H9 (cell line): ENCODE data around the gene GALNT9. TPM values are rescaled to one million over a fixed set of nuclear protein-coding genes. Genes with fewer than 3 reads are reported as not detected.
"Not testable (repeated sequence)": the region's sequence is repeated elsewhere in the genome, so short reads cannot be mapped to it uniquely, and the experiment has no call there.

ENCODE experiments used
- DNase-seq: peaks from one replicate; pipeline ENCODE4 v3.0.0-alpha.2; 2017
- H2AFZ ChIP-seq: one replicate; pipeline ENCODE4 v1.6.1; 2013; ENCODE audit warnings: mild to moderate bottlenecking, low read length, control low read depth, moderate library complexity
- H2AK5ac ChIP-seq: 2 replicates; pipeline ENCODE4 v1.6.1; 2013; ENCODE audit warnings: low read length, control low read depth, mixed read lengths; ENCODE audit not compliant: insufficient read length
- H2BK120ac ChIP-seq: one replicate; pipeline ENCODE4 v1.6.1; 2013; ENCODE audit warnings: low read depth, mild to moderate bottlenecking, low read length, control low read depth, inconsistent platforms; ENCODE audit not compliant: poor library complexity, severe bottlenecking
- H2BK12ac ChIP-seq: 2 replicates; pipeline ENCODE4 v1.6.1; 2013; ENCODE audit warnings: low read length, control low read depth, mixed read lengths, low read depth; ENCODE audit not compliant: insufficient read length
- H2BK15ac ChIP-seq: 2 replicates; pipeline ENCODE4 v1.6.1; 2013; ENCODE audit warnings: low read depth, low read length, control low read depth
- H2BK20ac ChIP-seq: one replicate; pipeline ENCODE4 v1.6.1; 2013; ENCODE audit warnings: low read depth, mild to moderate bottlenecking, low read length, control low read depth, inconsistent platforms; ENCODE audit not compliant: poor library complexity, severe bottlenecking
- H2BK5ac ChIP-seq: 2 replicates; pipeline ENCODE4 v1.6.1; 2013; ENCODE audit warnings: low read length, control low read depth, mixed read lengths; ENCODE audit not compliant: insufficient read length
- H3K14ac ChIP-seq: 2 replicates; pipeline ENCODE4 v1.6.1; 2013; ENCODE audit warnings: low read length, control low read depth; ENCODE audit not compliant: insufficient read depth
- H3K18ac ChIP-seq: 2 replicates; pipeline ENCODE4 v1.6.1; 2013; ENCODE audit warnings: low read depth, mild to moderate bottlenecking, mixed read lengths, low read length, control low read depth; ENCODE audit not compliant: insufficient read length
- H3K23ac ChIP-seq: 2 replicates; pipeline ENCODE4 v1.6.1; 2013; ENCODE audit warnings: low read length, control low read depth, mixed read lengths, low read depth; ENCODE audit not compliant: insufficient read length
- H3K23me2 ChIP-seq: 2 replicates; pipeline ENCODE4 v1.6.1; 2013; ENCODE audit warnings: low read depth, mild to moderate bottlenecking, mixed read lengths, low read length, control low read depth; ENCODE audit not compliant: insufficient read length, poor library complexity, severe bottlenecking
- H3K27ac ChIP-seq: 2 replicates; pipeline ENCODE4 v1.5.1; 2013; ENCODE audit warnings: low read length, control low read depth, mixed read lengths, low read depth; ENCODE audit not compliant: insufficient read length
- H3K27me3 ChIP-seq: 2 replicates; pipeline ENCODE4 v1.6.1; 2013; ENCODE audit warnings: low read length, control low read depth, inconsistent platforms; ENCODE audit not compliant: insufficient read depth
- H3K4ac ChIP-seq: 2 replicates; pipeline ENCODE4 v1.6.1; 2013; ENCODE audit warnings: low read depth, mild to moderate bottlenecking, control low read depth, inconsistent platforms, low read length, moderate library complexity
- H3K4me1 ChIP-seq: 2 replicates; pipeline ENCODE4 v1.6.1; 2013; ENCODE audit warnings: low read length, control low read depth, inconsistent platforms; ENCODE audit not compliant: insufficient read depth
- H3K4me2 ChIP-seq: 2 replicates; pipeline ENCODE4 v1.6.1; 2013; ENCODE audit warnings: low read length, control low read depth, mixed read lengths; ENCODE audit not compliant: insufficient read length, insufficient read depth
- H3K56ac ChIP-seq: 2 replicates; pipeline ENCODE4 v1.6.1; 2013; ENCODE audit warnings: low read depth, mild to moderate bottlenecking, mixed read lengths, low read length, control low read depth; ENCODE audit not compliant: insufficient read length
- H3K79me1 ChIP-seq: 2 replicates; pipeline ENCODE4 v1.6.1; 2013; ENCODE audit warnings: low read depth, mild to moderate bottlenecking, moderate library complexity, low read length, control low read depth, inconsistent platforms; ENCODE audit not compliant: insufficient read depth, poor library complexity, severe bottlenecking
- H3K79me2 ChIP-seq: 2 replicates; pipeline ENCODE4 v1.6.1; 2013; ENCODE audit warnings: low read length, control low read depth, inconsistent platforms; ENCODE audit not compliant: insufficient read depth
- H3K9ac ChIP-seq: 2 replicates; pipeline ENCODE4 v1.6.1; 2013; ENCODE audit warnings: low read length, control low read depth, mixed read lengths; ENCODE audit not compliant: insufficient read length; ENCODE audit errors: extremely low read depth
- H3K9me3 ChIP-seq: one replicate; pipeline ENCODE4 v1.6.1; 2013; ENCODE audit warnings: low read depth, low read length, inconsistent platforms; ENCODE audit not compliant: control insufficient read depth
- H3T11ph ChIP-seq: one replicate; pipeline ENCODE4 v1.6.1; 2013; ENCODE audit warnings: mild to moderate bottlenecking, low read length, control low read depth, inconsistent platforms
- H4K20me1 ChIP-seq: one replicate; pipeline ENCODE4 v1.6.1; 2013; ENCODE audit not compliant: control insufficient read depth, insufficient read length, insufficient read depth
- H4K5ac ChIP-seq: 2 replicates; pipeline ENCODE4 v1.6.1; 2013; ENCODE audit warnings: low read depth, mild to moderate bottlenecking, mixed read lengths, low read length, control low read depth; ENCODE audit not compliant: insufficient read length
- H4K8ac ChIP-seq: replicated peaks from 2 replicates; pipeline ENCODE4 v1.6.1; 2013; ENCODE audit warnings: low read length, control low read depth, mixed read lengths, low read depth; ENCODE audit not compliant: insufficient read length
- H4K91ac ChIP-seq: 2 replicates; pipeline ENCODE4 v1.6.1; 2013; ENCODE audit warnings: low read depth, mild to moderate bottlenecking, moderate library complexity, mixed read lengths, low read length, control low read depth; ENCODE audit not compliant: insufficient read length
- H3K27ac Mint-ChIP-seq, 3 experiments: 2 replicates in 2 of 3; 3 replicates in 1 of 3; pipeline ENCODE4 v1.8.0; 2020 to 2021; ENCODE audit warnings: mixed read lengths in 3 of 3, mild to moderate bottlenecking in 1 of 3, moderate library complexity in 1 of 3
- H3K27me3 Mint-ChIP-seq: 2 replicates; pipeline ENCODE4 v1.8.0; 2021; ENCODE audit warnings: low read depth, mild to moderate bottlenecking, moderate library complexity, mixed read lengths
- H3K36me3 Mint-ChIP-seq, 3 experiments: 2 replicates in 2 of 3; 3 replicates in 1 of 3; pipeline ENCODE4 v1.8.0; 2020 to 2021; ENCODE audit warnings: low read depth in 3 of 3, mixed read lengths in 3 of 3; ENCODE audit not compliant: insufficient read depth in 1 of 3
- H3K4me1 Mint-ChIP-seq, 2 experiments: 2 replicates each; pipeline ENCODE4 v1.8.0; 2020; ENCODE audit warnings: mixed read lengths in 2 of 2
- H3K4me3 Mint-ChIP-seq, 2 experiments: 2 replicates in 1 of 2; 3 replicates in 1 of 2; pipeline ENCODE4 v1.8.0; 2020 to 2021; ENCODE audit warnings: mild to moderate bottlenecking in 2 of 2, mixed read lengths in 2 of 2, moderate library complexity in 1 of 2
- H3K9me3 Mint-ChIP-seq, 2 experiments: 2 replicates in 1 of 2; 3 replicates in 1 of 2; pipeline ENCODE4 v1.8.0; 2020; ENCODE audit warnings: mild to moderate bottlenecking in 2 of 2, mixed read lengths in 2 of 2, moderate library complexity in 1 of 2
- CTCF ChIP-seq: fragments of 200-600 bp; sonication (generic); conservative IDR thresholded peaks from 3 replicates; pipeline ENCODE4 v1.8.0; 2021; ENCODE audit warnings: antibody characterized with exemption, mild to moderate bottlenecking
- WGBS: extraction: QIAGEN DNeasy Blood & Tissue Kit; methylation state at CpG from one replicate; pipeline ENCODE4 v1.1.7; 2013; ENCODE audit warnings: missing lambda C conversion rate, low lambda C conversion rate, mixed read lengths; ENCODE audit not compliant: insufficient read length; ENCODE audit errors: extremely low coverage; 5-methylcytosine and 5-hydroxymethylcytosine counted together
- total RNA-seq: library from RNA; stranded (reverse); gene quantifications from 2 replicates; pipeline ENCODE4 v1.2.1, GENCODE V29; 2021

Gene GALNT9
- total RNA-seq, 1 experiment from 2014 or later = 0.35 TPM

GRCh38 chr12:132359551-132359950 is 30.2 kb upstream of the GALNT9 start:
- Histone ChIP-seq H2BK5ac (no peak overlapping the region), H3K79me1 (no peaks in the 10 kb centered on the region), H4K5ac (no peak overlapping the region), H2BK120ac (no peak overlapping the region), H2BK20ac (no peak overlapping the region), H3K4me2 (no peak overlapping the region), H2BK15ac (no peak overlapping the region), H4K91ac (no peak overlapping the region), H3K14ac (no peak overlapping the region), H3K23me2 (no peaks in the 10 kb centered on the region), H2BK12ac (no peak overlapping the region), H4K8ac (no peak overlapping the region), H3K23ac (no peak overlapping the region), H2AFZ (no peak overlapping the region), H3K27me3 (no peaks in the 10 kb centered on the region), H4K20me1 (no peaks in the 10 kb centered on the region), H3K56ac (no peak overlapping the region), H3K27ac (no peak overlapping the region), H3K79me2 (no peaks in the 10 kb centered on the region), H3K4me1 (no peaks in the 10 kb centered on the region; the same call in 1 of the 2 replicates), H3K9me3 (no peaks in the 10 kb centered on the region), H3K9ac (no peak overlapping the region), H3K18ac (no peak overlapping the region), H2AK5ac (no peak overlapping the region), H3T11ph (no peak overlapping the region), H3K4ac (no peak overlapping the region)
- Mint-ChIP-seq H3K9me3 (peaks cover 6 to 12% of the 10 kb centered on the region in 2 experiments), H3K27me3 (peaks cover 78% of the 10 kb centered on the region), H3K4me1 (peaks cover 8 to 17% of the 10 kb centered on the region in 2 experiments), H3K4me3 (no peak overlapping the region), H3K27ac (no peak overlapping the region), H3K36me3 (peaks cover 3 to 5% (median 4%) of the 10 kb centered on the region in 3 experiments; a peak in 6 of 7 replicates)
- no CpG with 5 or more reads among the region's 14 CpGs for WGBS
- no peak for TF ChIP-seq CTCF
- DNase-seq = no peak

- not testable (repeated sequence) for H3K4me2 ChIP-seq, H2BK5ac ChIP-seq, H3K36me3 Mint-ChIP-seq, DNase-seq, H3K79me2 ChIP-seq, H3K4me1 ChIP-seq, H3K4ac ChIP-seq, H2AK5ac ChIP-seq, H3K79me1 ChIP-seq, H4K8ac ChIP-seq, H3K56ac ChIP-seq, H3K23me2 ChIP-seq, H2BK15ac ChIP-seq, H4K5ac ChIP-seq, H4K20me1 ChIP-seq, H3K14ac ChIP-seq, H3K9ac ChIP-seq, H3K4me3 Mint-ChIP-seq, H3K23ac ChIP-seq, H2BK12ac ChIP-seq, H3K27ac ChIP-seq, H3T11ph ChIP-seq, H2BK20ac ChIP-seq, H3K18ac ChIP-seq, H3K27me3 ChIP-seq, H3K9me3 ChIP-seq, H4K91ac ChIP-seq, H3K27ac Mint-ChIP-seq, H2AFZ ChIP-seq, H2BK120ac ChIP-seq
- Mint-ChIP-seq H3K9me3 (peaks cover 6 to 12% of the 10 kb centered on the region in 2 experiments), H3K27me3 (peaks cover 79% of the 10 kb centered on the region), H3K4me1 (peaks cover 11 to 19% of the 10 kb centered on the region in 2 experiments)
- WGBS = no CpG with 5 or more reads among the region's 57 CpGs
Measured at GRCh38 chr12:132358241-132359225, 29.1 kb upstream of the GALNT9 start.
